Activated CD8-positive, alpha-beta T cell treated with anti-CD3 and anti-CD28 coated beads for 36 hours (primary cell): Measurements from ENCODE around the gene PRMT9. TPM values are rescaled to one million over a fixed set of nuclear protein-coding genes. Genes with fewer than 3 reads are reported as not detected.

Source experiments
- ATAC-seq: fragments of 200-7000 bp; cut with Tn5 transposase; one replicate; pipeline ENCODE4 v1.10.0; 2021; ENCODE audit warnings: mild to moderate bottlenecking, moderate library complexity
- CTCF ChIA-PET: fragments of 350-600 bp; sonication (Branson Sonifier 250); formaldehyde crosslinking; loops from one replicate; lab custom pipeline; 2021; ENCODE audit warnings: antibody characterized with exemption; lab: Charles Lee
- POLR2A ChIA-PET: fragments of 350-600 bp; sonication (Branson Sonifier 250); formaldehyde crosslinking; loops from one replicate; lab custom pipeline; 2021; ENCODE audit warnings: antibody characterized with exemption; lab: Charles Lee
- DNase-seq: peaks from one replicate; pipeline ENCODE4 v3.0.0-alpha.2; 2020
- H3K27ac Mint-ChIP-seq: one replicate; pipeline ENCODE4 v1.8.0; 2021; ENCODE audit warnings: mild to moderate bottlenecking, mixed read lengths
- H3K27me3 Mint-ChIP-seq: one replicate; pipeline ENCODE4 v1.8.0; 2021; ENCODE audit warnings: mixed read lengths
- H3K36me3 Mint-ChIP-seq: one replicate; pipeline ENCODE4 v1.8.0; 2021; ENCODE audit warnings: low read depth, mixed read lengths
- H3K4me1 Mint-ChIP-seq: one replicate; pipeline ENCODE4 v1.8.0; 2021; ENCODE audit warnings: low read depth, mixed read lengths
- H3K4me3 Mint-ChIP-seq: one replicate; pipeline ENCODE4 v1.8.0; 2021; ENCODE audit warnings: mild to moderate bottlenecking, moderate library complexity, mixed read lengths
- H3K9me3 Mint-ChIP-seq: one replicate; pipeline ENCODE4 v1.8.0; 2021; ENCODE audit warnings: mixed read lengths
- intact Hi-C: fragments of 100-400 bp; cut with micrococcal nuclease; formaldehyde crosslinking; loops from one replicate; pipeline ENCODE4 v1.10.0; 2022
- total RNA-seq, 2 experiments: library from RNA; stranded (reverse); gene quantifications; one replicate each; pipeline ENCODE4 v1.2.3, GENCODE V29; 2021
- TF ChIP-seq, protein P1 (sequence below): fragments of 200-600 bp; IDR thresholded peaks from one replicate; pipeline ENCODE4 v1.8.0; 2022; ENCODE audit warnings: antibody characterized with exemption, mild to moderate bottlenecking

The PRMT9 gene
- total RNA-seq, 2 experiments from 2014 or later: 7.4 to 8.8 TPM

DNA sequence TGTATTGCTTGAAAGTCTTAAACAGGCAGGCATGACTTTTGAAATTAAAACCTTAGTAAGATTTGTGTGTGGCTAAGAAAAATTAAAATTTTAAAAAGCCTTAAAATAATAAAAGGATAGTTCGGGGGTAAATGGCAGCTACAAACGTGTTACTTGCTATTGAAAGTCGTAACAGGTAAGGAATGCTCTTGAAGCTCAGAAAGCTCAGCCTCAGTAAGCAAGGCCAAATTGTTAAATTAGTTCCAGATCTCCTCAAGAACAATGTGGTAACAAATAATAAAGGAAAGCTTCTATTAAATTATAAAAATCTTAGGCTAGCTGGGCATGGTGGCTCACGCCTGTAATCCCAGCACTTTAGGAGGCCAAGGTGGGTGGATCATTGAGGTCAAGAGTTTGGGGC is 25.5 kb downstream of the PRMT9 start:
- Mint-ChIP-seq H3K27ac (no peak overlapping the region), H3K36me3 (peaks cover 24% of the 10 kb centered on the region), H3K4me3 (no peak overlapping the region), H3K4me1 (no peaks in the 10 kb centered on the region), H3K9me3 (no peaks in the 10 kb centered on the region), H3K27me3 (no peaks in the 10 kb centered on the region)
- intact Hi-C loops: no loop called here
- TF ChIP-seq, protein P1, sequence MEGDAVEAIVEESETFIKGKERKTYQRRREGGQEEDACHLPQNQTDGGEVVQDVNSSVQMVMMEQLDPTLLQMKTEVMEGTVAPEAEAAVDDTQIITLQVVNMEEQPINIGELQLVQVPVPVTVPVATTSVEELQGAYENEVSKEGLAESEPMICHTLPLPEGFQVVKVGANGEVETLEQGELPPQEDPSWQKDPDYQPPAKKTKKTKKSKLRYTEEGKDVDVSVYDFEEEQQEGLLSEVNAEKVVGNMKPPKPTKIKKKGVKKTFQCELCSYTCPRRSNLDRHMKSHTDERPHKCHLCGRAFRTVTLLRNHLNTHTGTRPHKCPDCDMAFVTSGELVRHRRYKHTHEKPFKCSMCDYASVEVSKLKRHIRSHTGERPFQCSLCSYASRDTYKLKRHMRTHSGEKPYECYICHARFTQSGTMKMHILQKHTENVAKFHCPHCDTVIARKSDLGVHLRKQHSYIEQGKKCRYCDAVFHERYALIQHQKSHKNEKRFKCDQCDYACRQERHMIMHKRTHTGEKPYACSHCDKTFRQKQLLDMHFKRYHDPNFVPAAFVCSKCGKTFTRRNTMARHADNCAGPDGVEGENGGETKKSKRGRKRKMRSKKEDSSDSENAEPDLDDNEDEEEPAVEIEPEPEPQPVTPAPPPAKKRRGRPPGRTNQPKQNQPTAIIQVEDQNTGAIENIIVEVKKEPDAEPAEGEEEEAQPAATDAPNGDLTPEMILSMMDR: no peak
- no peak for DNase-seq
- ChIA-PET POLR2A (no interaction called here), CTCF (interaction anchor here (1.5 to 1.9 kb wide), 2 partner anchors 14 to 208 kb away, joined by 3 to 8 read pairs; no protein-coding TSS in a partner anchor)
- no peak for ATAC-seq

DNA sequence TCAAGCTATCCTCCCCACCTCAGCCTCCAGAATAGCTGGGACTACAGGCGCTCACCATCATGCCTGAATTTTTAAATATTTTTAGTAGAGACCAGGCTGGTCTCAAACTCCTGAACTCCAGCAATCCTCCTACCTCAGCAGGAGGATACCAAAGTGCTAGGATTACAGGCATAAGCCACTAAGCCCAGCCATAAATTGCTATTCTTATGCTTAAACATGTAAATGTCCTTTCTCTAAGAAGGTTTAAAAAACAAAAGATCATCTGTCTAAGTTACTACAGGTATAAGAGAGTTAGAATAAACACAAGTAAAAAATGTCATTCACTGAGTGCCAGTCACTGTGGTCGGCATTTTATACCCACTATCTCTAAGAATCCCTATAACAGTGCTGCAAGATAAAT is 28.3 kb downstream of the PRMT9 start:
- Mint-ChIP-seq H3K36me3 (peaks cover 32% of the 10 kb centered on the region), H3K9me3 (no peaks in the 10 kb centered on the region), H3K27me3 (no peaks in the 10 kb centered on the region), H3K27ac (no peak overlapping the region), H3K4me3 (no peak overlapping the region), H3K4me1 (peaks cover 8% of the 10 kb centered on the region)
- POLR2A ChIA-PET: no interaction called here
- DNase-seq (no peak), ATAC-seq (no peak)
- CTCF ChIA-PET: no interaction called here
- intact Hi-C loops: no loop called here
- TF ChIP-seq, protein P1: no peak

DNA sequence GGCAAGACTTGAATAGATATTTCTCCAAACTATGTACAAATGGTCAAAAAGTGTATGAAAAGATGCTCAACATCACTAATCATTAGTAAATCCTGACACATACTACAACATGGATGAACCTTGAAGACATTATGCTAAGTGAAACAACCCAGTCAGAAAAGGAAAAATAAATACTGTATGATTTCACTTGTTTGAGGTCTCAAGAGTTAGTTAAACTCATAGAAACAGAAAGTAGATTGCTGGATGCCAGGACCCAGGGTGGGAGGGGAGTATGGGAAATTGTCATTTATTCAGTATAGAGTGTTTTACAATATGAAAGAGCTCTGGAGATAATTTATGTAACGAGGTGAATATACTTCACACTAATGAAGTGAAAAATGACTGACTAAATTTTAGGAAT is 32.4 kb downstream of the PRMT9 start:
- Mint-ChIP-seq H3K4me1 (peaks cover 36% of the 10 kb centered on the region), H3K9me3 (peaks cover 2% of the 10 kb centered on the region), H3K36me3 (peaks cover 45% of the 10 kb centered on the region), H3K27me3 (no peaks in the 10 kb centered on the region), H3K4me3 (no peak overlapping the region), H3K27ac (no peak overlapping the region)
- POLR2A ChIA-PET: no interaction called here
- CTCF ChIA-PET: no interaction called here
- TF ChIP-seq, protein P1: no peak
- ATAC-seq (peak; percentile 58), DNase-seq (peak; percentile 14)
- intact Hi-C loops: no loop called here

DNA sequence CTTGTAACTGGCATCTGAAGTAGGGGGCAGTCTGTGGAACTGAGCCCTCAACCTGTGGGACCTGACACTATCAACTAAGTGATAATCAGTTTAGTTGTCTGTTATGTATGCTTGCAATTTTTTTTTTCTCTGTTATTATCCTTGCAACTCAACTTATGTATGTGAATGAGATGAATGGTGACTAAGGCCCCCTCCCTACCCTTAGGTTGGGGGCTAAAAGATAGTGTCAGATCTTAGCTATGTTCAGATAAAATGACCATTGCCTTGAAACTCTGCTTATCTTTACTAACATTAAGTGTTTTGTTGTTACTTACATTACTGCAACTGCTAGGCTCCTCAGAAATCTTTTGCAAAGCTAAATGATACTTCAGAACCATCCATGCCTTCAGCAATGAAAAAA is 35.3 kb downstream of the PRMT9 start:
- Mint-ChIP-seq H3K9me3 (peaks cover 2% of the 10 kb centered on the region), H3K4me3 (no peak overlapping the region), H3K27ac (no peak overlapping the region), H3K36me3 (peaks cover 37% of the 10 kb centered on the region), H3K27me3 (no peaks in the 10 kb centered on the region), H3K4me1 (peaks cover 48% of the 10 kb centered on the region)
- DNase-seq: no peak
- POLR2A ChIA-PET: no interaction called here
- CTCF ChIA-PET: interaction anchor here (1.1 to 1.9 kb wide), 2 partner anchors 31 to 218 kb away, joined by 4 to 10 read pairs; partner anchors contain the start of gene TMEM184C
- intact Hi-C loops: no loop called here
- ATAC-seq: no peak
- TF ChIP-seq, protein P1: no peak

DNA sequence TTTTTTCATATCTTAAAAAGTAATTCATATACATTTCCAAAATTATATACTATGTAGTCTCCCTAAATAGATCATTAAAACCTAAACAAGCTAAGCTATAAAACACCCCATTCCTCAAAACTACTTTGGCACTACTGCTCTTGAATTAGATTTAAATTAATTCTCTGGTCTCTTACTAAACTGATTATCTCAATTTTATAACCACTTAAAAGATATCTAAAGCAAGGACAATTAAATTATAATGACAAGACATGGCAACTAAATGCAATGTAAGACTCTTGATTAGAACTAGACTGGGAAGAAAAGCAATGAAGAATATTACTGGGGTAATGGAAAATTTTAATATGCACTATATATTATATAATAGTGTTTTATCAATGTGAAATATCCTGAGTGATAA is 38.9 kb downstream of the PRMT9 start:
- H3K36me3 Mint-ChIP-seq: peaks cover 49% of the 10 kb centered on the region

More for the DNA sequence above, 38.9 kb downstream of the PRMT9 start:
- Mint-ChIP-seq H3K27me3 (no peaks in the 10 kb centered on the region), H3K9me3 (peaks cover 2% of the 10 kb centered on the region), H3K27ac (no peak overlapping the region), H3K4me3 (no peak overlapping the region), H3K4me1 (peaks cover 46% of the 10 kb centered on the region)
- ChIA-PET POLR2A (no interaction called here), CTCF (interaction anchor here (1.5 to 2.2 kb wide), 2 partner anchors 8 to 222 kb away, joined by 3 to 11 read pairs; no protein-coding TSS in a partner anchor)
- DNase-seq (no peak), ATAC-seq (no peak)
- TF ChIP-seq, protein P1: no peak
- intact Hi-C loops: no loop called here
